NB4 (cell line): ENCODE data around the gene HNRNPU.

Experiments
- CTCF ChIP-seq: IDR thresholded peaks from one replicate; pipeline ENCODE4 v1.5.1; 2012; ENCODE audit warnings: low read depth, low read length
- MAX ChIP-seq: IDR thresholded peaks from 2 replicates; pipeline ENCODE4 v1.6.1; 2011; ENCODE audit warnings: low read depth, low read length
- MYC ChIP-seq: IDR thresholded peaks from 2 replicates; pipeline ENCODE4 v1.6.1; 2011; ENCODE audit warnings: low read depth, low read length
- POLR2A ChIP-seq: IDR thresholded peaks from 2 replicates; pipeline ENCODE4 v1.6.1; 2011; ENCODE audit warnings: mild to moderate bottlenecking; ENCODE audit not compliant: insufficient read length; ENCODE audit errors: extremely low read depth

- TF ChIP-seq CTCF = no peak
- no peak for TF ChIP-seq MAX
- no peak for TF ChIP-seq POLR2A
- TF ChIP-seq MYC = no peak
Measured at GRCh38 chr1:244836135-244836521, 28.2 kb downstream of the HNRNPU start.
